ENCODE data around the gene EIF4G3.

- no peak for TF ChIP-seq POLR2AphosphoS5 (IDR thresholded peaks at IDR 0.05; ENCODE audit: low read depth, low read length)
- TF ChIP-seq TAF1 (IDR thresholded peaks at IDR 0.05; ENCODE audit: borderline replicate concordance, insufficient read depth, low read length): no peak
Observed at GRCh38 chr1:21045351-21045750, 131.3 kb downstream of the EIF4G3 start.
